Left ventricle myocardium inferior (tissue), 1 donor: ENCODE measurements around the gene ARHGDIA. TPM values are rescaled to one million over a fixed set of nuclear protein-coding genes. Genes with fewer than 3 reads are reported as not detected.
"Not testable (repeated sequence)": the region's sequence is repeated elsewhere in the genome, so short reads cannot be mapped to it uniquely, and the experiment has no call there.

ENCODE experiments used
- DNase-seq: peaks from one replicate; pipeline ENCODE4 v3.0.0-alpha.2; 2020
- H3K27ac ChIP-seq: fragments of 200-600 bp; replicated peaks from 2 replicates; pipeline ENCODE4 v1.8.0; 2021
- H3K27me3 ChIP-seq: fragments of 200-600 bp; 2 replicates; pipeline ENCODE4 v1.8.0; 2021; ENCODE audit warnings: low read depth
- H3K36me3 ChIP-seq: fragments of 200-600 bp; 2 replicates; pipeline ENCODE4 v1.8.0; 2021
- H3K4me1 ChIP-seq: fragments of 200-600 bp; 2 replicates; pipeline ENCODE4 v1.8.0; 2021
- H3K4me3 ChIP-seq: fragments of 200-600 bp; 2 replicates; pipeline ENCODE4 v1.8.0; 2021; ENCODE audit warnings: mild to moderate bottlenecking, moderate library complexity
- H3K9me3 ChIP-seq: fragments of 200-600 bp; replicated peaks from 2 replicates; pipeline ENCODE4 v1.8.0; 2021
- intact Hi-C: fragments of 100-400 bp; cut with micrococcal nuclease; formaldehyde crosslinking; loops from one replicate; pipeline ENCODE4 v1.11.0; 2022
- total RNA-seq: library from RNA; stranded (reverse); fragmentation: NEBNext Ultra II Directional; extraction: Animal tissue kit (Norgen Biotek cat#: 25700); gene quantifications from one replicate; pipeline ENCODE4 v1.2.1, GENCODE V29; 2021
- TF ChIP-seq, protein P1 (sequence below): fragments of 200-600 bp; IDR thresholded peaks from 2 replicates; pipeline ENCODE4 v1.8.0; 2021; ENCODE audit warnings: antibody characterized with exemption, mild to moderate bottlenecking, borderline replicate concordance
- donor health status: DM: no; HTN: yes; CAD: no; lungs with severe emphysema.

ARHGDIA gene
- total RNA-seq, 1 donor from 2014 or later, result 95.1 TPM

DNA sequence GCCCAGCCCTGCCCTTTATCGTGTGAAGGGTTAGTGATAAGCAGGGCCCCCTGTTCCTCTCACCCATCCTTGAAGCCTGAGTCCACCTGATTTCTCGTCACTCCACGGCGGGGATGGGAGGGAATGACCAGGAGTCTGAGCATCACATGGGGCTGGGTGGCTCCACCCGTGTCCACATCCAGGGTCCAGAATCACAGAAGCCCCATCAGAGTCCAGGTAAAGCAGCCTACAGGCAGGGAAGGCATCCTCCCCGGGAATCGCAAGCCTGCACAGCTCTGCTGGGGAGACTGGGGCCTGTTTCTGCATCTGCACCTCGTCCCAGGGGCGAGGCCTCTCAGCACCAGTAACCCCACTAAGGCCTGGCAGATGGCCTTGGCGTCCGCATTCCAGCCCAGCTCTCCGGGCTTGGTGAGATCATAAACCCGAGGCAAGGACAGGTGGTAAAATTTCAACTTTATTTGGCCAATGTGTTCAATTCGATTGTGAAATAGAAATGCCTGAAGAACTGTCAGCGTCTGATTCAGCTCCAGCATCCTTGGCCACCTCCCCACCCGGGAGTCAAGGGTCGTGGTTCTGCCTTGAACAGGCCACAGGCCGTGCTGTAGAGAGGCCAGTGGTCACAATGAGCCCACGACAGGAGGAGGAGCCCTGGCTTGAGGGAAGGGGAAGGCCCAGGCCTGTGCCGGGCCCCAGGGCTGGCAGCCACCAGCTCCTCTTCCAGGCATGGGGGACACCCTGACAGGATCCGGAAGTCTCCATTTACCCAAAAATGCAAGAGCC lies 28.2 kb downstream of the ARHGDIA start:
- H3K27ac ChIP-seq, result no peak overlapping the region
- no peak for DNase-seq
- intact Hi-C loops, result no loop called here
- H3K27me3 ChIP-seq, result no peaks in the 10 kb centered on the region
- H3K4me3 ChIP-seq, result no peak overlapping the region
- peaks cover 21% of the 10 kb centered on the region for H3K4me1 ChIP-seq
- H3K9me3 ChIP-seq, result no peaks in the 10 kb centered on the region
- H3K36me3 ChIP-seq, result peaks cover 54% of the 10 kb centered on the region
- TF ChIP-seq, protein P1, sequence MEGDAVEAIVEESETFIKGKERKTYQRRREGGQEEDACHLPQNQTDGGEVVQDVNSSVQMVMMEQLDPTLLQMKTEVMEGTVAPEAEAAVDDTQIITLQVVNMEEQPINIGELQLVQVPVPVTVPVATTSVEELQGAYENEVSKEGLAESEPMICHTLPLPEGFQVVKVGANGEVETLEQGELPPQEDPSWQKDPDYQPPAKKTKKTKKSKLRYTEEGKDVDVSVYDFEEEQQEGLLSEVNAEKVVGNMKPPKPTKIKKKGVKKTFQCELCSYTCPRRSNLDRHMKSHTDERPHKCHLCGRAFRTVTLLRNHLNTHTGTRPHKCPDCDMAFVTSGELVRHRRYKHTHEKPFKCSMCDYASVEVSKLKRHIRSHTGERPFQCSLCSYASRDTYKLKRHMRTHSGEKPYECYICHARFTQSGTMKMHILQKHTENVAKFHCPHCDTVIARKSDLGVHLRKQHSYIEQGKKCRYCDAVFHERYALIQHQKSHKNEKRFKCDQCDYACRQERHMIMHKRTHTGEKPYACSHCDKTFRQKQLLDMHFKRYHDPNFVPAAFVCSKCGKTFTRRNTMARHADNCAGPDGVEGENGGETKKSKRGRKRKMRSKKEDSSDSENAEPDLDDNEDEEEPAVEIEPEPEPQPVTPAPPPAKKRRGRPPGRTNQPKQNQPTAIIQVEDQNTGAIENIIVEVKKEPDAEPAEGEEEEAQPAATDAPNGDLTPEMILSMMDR, result no peak

DNA sequence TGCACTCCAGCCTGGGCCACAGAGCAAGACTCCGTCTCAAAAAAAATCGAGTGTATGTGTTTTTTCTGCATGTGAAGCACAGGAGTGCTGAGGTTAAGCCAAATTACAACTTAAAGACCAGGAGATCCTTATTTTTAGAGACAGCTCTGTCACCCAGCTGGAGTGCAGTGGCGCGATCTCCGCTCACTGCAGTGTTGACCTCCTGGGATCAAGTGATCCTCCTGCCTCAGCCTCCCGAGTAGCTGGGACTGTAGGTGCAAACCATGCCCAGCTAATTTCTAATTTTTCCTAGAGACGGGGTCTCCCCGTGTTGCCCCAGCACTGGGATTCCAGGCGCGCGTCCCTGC lies 28.8 kb downstream of the ARHGDIA start:
- TF ChIP-seq, protein P1, result no peak
- Histone ChIP-seq H3K27ac (peak overlapping the region; percentile 92), H3K4me3 (no peak overlapping the region), H3K9me3 (no peaks in the 10 kb centered on the region), H3K36me3 (peaks cover 48% of the 10 kb centered on the region), H3K27me3 (no peaks in the 10 kb centered on the region), H3K4me1 (peaks cover 21% of the 10 kb centered on the region)
- intact Hi-C loops, result no loop called here
- no peak for DNase-seq

DNA sequence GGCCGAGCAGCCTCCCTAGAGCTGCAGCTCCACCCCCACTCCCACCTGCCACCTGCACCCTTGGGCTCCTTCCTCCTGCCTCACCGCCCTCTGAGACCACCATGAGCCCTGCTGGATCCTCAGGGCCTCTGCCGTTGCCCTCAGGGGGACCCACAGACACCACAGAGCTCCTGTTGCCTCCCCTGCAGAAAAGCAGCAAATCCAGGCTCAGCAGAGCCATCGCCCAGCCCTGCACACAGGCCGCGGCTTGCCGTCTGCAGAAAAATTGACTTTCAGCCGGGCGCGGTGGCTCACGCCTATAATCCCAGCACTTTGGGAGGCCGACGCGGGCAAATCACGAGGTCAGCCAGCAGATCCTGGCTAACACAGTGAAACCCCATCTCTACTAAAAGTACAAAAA lies 29.3 kb downstream of the ARHGDIA start:
- Histone ChIP-seq H3K9me3 (no peaks in the 10 kb centered on the region), H3K36me3 (peaks cover 44% of the 10 kb centered on the region), H3K4me1 (peaks cover 21% of the 10 kb centered on the region), H3K4me3 (peak overlapping the region; percentile 46), H3K27ac (peak overlapping the region; percentile 92), H3K27me3 (no peaks in the 10 kb centered on the region)
- TF ChIP-seq, protein P1, result no peak
- intact Hi-C loops, result no loop called here
- no peak for DNase-seq

DNA sequence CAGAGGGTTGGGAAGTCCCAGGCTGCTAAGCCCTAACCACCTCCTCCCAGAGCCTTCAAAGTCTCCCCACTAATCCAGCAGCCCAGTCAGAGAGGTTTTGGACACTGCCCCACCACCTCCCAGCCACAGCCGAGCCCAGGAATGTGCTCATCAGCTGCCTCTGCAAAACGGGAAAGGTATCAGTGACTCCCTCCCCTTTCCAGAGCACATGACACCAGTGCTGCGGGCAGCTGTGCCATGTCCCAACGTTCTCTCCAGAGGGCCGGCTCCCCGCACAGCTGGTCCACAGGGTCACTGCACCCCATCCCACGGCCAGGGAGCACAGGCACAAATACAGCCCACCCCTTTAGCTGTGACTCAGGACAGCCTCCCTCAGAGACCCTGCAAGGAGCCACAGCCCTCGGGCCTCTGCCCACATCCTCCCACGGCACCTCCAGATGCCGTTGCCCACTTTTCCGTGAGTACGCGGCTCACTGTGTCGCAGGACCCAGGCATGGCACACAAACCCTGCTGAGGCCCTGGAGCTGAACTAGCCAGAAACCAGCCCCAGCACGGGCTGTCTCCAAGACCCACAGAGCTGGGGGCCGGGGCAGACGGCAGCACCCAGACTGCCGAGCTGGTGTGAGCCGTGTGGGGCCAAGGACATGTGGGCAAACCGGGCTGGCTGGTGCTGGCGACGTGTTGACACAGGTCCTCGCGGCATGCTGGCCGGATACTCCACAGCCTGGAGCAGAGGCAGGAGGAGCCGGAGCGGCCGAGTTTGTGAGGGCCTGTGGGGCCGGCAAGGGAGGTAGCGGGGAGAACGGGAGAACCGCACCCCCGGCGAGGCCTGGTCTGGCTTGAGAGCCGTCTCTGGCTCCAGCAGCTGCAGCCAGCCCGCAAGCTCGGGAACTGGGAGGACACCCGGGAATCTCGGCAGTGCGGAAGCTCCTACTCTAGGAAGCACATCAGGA lies 30.0 kb downstream of the ARHGDIA start:
- peak; percentile 50 for DNase-seq
- TF ChIP-seq, protein P1, result no peak
- Histone ChIP-seq H3K27ac (peak overlapping the region; percentile 92), H3K4me1 (peaks cover 21% of the 10 kb centered on the region), H3K36me3 (peaks cover 36% of the 10 kb centered on the region), H3K9me3 (no peaks in the 10 kb centered on the region), H3K27me3 (no peaks in the 10 kb centered on the region), H3K4me3 (peak overlapping the region; percentile 46)
- intact Hi-C loops, result no loop called here

DNA sequence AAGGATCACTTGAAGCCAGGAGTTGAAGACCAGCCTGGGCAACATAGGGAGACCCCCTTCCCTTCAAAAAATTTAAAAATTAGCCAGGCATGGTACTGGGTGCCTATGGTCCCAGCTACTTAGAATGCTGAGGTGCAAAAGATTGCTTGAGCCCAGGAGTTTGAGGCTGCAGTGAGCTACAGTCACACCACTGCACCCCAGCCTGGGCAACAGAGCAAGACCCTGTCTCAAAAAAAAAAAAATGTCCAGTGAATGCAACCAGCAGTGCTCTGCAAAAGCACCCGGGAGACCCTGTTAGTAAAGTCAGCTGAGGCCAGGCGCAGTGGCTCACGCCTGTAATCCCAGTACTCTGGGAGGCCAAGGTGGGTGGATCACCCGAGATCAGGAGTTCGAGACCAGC lies 31.1 kb downstream of the ARHGDIA start:
- intact Hi-C loops, H3K4me3 ChIP-seq, H3K27me3 ChIP-seq, DNase-seq, H3K9me3 ChIP-seq: not testable (repeated sequence)
- Histone ChIP-seq H3K36me3 (peaks cover 25% of the 10 kb centered on the region), H3K4me1 (peaks cover 23% of the 10 kb centered on the region), H3K27ac (peak overlapping the region; percentile 92)
